GM12891 (cell line): ENCODE results near the gene PSMD14.

Experiments used
- PAX5 ChIP-seq: IDR thresholded peaks from 2 replicates; pipeline ENCODE4 v1.6.1; 2011; ENCODE audit warnings: low read length, moderate library complexity, mild to moderate bottlenecking; ENCODE audit not compliant: insufficient read depth, severe bottlenecking
- POLR2A ChIP-seq: IDR thresholded peaks from 2 replicates; pipeline ENCODE4 v1.6.1; 2011; ENCODE audit warnings: low read depth, low read length, control low read depth
- POLR2AphosphoS5 ChIP-seq: IDR thresholded peaks from 2 replicates; pipeline ENCODE4 v1.6.1; 2011; ENCODE audit warnings: low read depth, low read length, control low read depth
- TAF1 ChIP-seq: IDR thresholded peaks from 2 replicates; pipeline ENCODE4 v1.6.1; 2011; ENCODE audit warnings: low read depth, low read length, control low read depth

DNA sequence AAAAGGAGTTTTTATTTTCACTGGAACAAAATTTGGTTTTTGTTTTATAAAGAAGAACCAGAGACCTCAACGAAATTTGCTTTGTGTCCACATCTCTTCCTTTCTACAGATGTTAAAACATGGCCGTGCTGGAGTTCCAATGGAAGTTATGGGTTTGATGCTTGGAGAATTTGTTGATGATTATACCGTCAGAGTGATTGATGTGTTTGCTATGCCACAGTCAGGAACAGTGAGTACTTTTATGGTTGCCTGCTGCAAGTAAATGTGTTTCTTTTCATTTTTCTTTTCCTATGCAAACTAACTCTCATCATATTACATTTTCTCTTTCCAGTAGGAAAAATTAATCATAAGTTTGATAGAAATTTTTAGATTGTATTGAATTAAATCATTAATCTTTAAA, 59.5 kb downstream of the PSMD14 start:
- TF ChIP-seq POLR2A (no peak), POLR2AphosphoS5 (no peak), TAF1 (no peak), PAX5 (no peak)
